Natural killer cell (primary cell): ENCODE measurements around the gene NPHP4. TPM values are rescaled to one million over a fixed set of nuclear protein-coding genes. Genes with fewer than 3 reads are reported as not detected.

ENCODE experiments used
- ATAC-seq, 3 donors: fragments of 150-1000 bp in 2 of 3; fragments of 200-7000 bp in 1 of 3; cut with Tn5 transposase; 1 replicate in 1 of 3; 2 replicates in 2 of 3; pipeline ENCODE4 v1.10.0; 2021; ENCODE audit warnings: mild to moderate bottlenecking in 2 of 3, moderate library complexity in 2 of 3
- DNase-seq, 2 donors: peaks; one replicate each; pipeline versions ENCODE4 v3.0.0 to v3.0.0-alpha.2; 2013 to 2021; ENCODE audit warnings: mixed read lengths in 1 of 2
- H3K27ac ChIP-seq: one replicate; pipeline ENCODE4 v1.5.1; 2013; ENCODE audit warnings: mild to moderate bottlenecking, low read length
- H3K27me3 ChIP-seq: one replicate; pipeline ENCODE4 v1.6.1; 2013; ENCODE audit warnings: low read length; ENCODE audit not compliant: control insufficient read depth, insufficient read depth
- H3K36me3 ChIP-seq: one replicate; pipeline ENCODE4 v1.6.1; 2013; ENCODE audit warnings: low read length; ENCODE audit not compliant: control insufficient read depth, insufficient read depth
- H3K4me1 ChIP-seq: one replicate; pipeline ENCODE4 v1.6.1; 2013; ENCODE audit warnings: low read length; ENCODE audit not compliant: control insufficient read depth, insufficient read depth
- H3K4me3 ChIP-seq: one replicate; pipeline ENCODE4 v1.5.1; 2013; ENCODE audit warnings: low read length
- H3K9me3 ChIP-seq: one replicate; pipeline ENCODE4 v1.6.1; 2013; ENCODE audit warnings: low read length; ENCODE audit not compliant: control insufficient read depth, insufficient read depth
- H3K27ac Mint-ChIP-seq, 2 donors: one replicate each; pipeline ENCODE4 v1.8.0; 2022; ENCODE audit warnings: mild to moderate bottlenecking in 2 of 2, mixed read lengths in 2 of 2, moderate library complexity in 1 of 2
- H3K27me3 Mint-ChIP-seq, 2 donors: one replicate each; pipeline ENCODE4 v1.8.0; 2022; ENCODE audit warnings: low read depth in 2 of 2, mixed read lengths in 2 of 2
- H3K36me3 Mint-ChIP-seq: one replicate; pipeline ENCODE4 v1.8.0; 2022; ENCODE audit warnings: mixed read lengths
- H3K4me1 Mint-ChIP-seq, 2 donors: one replicate each; pipeline ENCODE4 v1.8.0; 2022; ENCODE audit warnings: mixed read lengths in 2 of 2
- H3K4me3 Mint-ChIP-seq: one replicate; pipeline ENCODE4 v1.8.0; 2022; ENCODE audit warnings: mild to moderate bottlenecking, moderate library complexity, mixed read lengths
- H3K9me3 Mint-ChIP-seq, 2 donors: one replicate each; pipeline ENCODE4 v1.8.0; 2022; ENCODE audit warnings: mixed read lengths in 2 of 2
- WGBS: methylation state at CpG from one replicate; pipeline ENCODE4 v1.1.7; 2013; ENCODE audit warnings: missing lambda C conversion rate; ENCODE audit not compliant: insufficient coverage; 5-methylcytosine and 5-hydroxymethylcytosine counted together
- intact Hi-C: fragments of 100-400 bp; cut with micrococcal nuclease; formaldehyde crosslinking; loops from one replicate; pipeline ENCODE4 v1.14.2; 2022
- total RNA-seq, 4 donors: library from RNA; stranded (reverse); fragments of 120-200 nt in 1 of 4; gene quantifications; one replicate each; pipeline versions ENCODE4 v1.2.3 to v1.2.4, GENCODE V29; 2013 to 2022
- TF ChIP-seq, protein P1 (sequence below): fragments of 200-600 bp; IDR thresholded peaks from one replicate; pipeline ENCODE4 v1.8.0; 2022; ENCODE audit warnings: antibody characterized with exemption

Gene NPHP4
- total RNA-seq, 3 donors from 2014 or later (not counting 1 experiment from before 2014, with no cell fraction given) = 6.3 to 14.7 (median 10.1) TPM

DNA sequence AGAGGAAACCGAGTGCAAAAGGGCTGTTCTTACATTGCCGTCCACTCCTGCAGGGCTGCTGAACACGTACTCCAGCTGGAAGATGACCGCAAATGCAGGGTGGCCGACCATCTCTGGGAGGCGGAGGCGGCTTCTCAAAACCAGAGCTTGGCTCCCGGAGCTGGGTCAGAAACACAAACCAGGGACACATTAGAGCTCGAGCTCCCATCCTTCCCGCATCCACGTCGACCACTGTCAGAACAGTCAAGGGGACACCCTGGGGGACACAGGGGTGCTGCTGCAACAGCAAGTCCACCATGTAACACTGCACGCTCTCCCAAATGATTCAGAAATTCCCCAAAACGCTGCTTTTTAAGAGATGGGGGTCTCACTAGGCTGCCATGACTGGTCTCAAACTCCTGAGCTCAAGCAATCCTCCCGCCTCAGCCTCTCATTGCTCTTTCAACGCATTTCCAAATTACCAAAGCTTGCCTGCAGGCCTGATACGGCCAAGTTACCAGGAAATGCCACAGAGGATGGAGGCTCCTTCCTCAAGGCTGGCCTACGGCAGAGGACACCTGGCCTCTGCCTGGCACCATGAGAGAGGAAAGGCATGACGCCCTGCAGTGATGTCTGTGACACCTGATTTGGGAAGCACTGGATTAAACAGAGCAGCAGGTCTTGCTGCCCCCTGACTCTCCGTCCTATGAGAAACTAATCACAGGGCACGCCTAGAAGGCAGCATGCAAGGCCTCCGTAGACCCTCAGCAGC, 45.0 kb downstream of the NPHP4 start:
- no peak overlapping the region for H3K27ac Mint-ChIP-seq
- no peaks in the 10 kb centered on the region for H3K4me1 Mint-ChIP-seq
- no peak for ATAC-seq
- no peaks in the 10 kb centered on the region for H3K9me3 ChIP-seq
- DNase-seq = no peak
- H3K27me3 ChIP-seq = no peaks in the 10 kb centered on the region
- no peak overlapping the region for H3K4me3 Mint-ChIP-seq
- WGBS = 93% methylated on average over 22 of the region's 22 CpGs
- no peaks in the 10 kb centered on the region for H3K4me1 ChIP-seq
- H3K9me3 Mint-ChIP-seq = no peaks in the 10 kb centered on the region
- H3K27ac ChIP-seq = no peak overlapping the region
- H3K4me3 ChIP-seq = no peak overlapping the region
- H3K27me3 Mint-ChIP-seq = no peaks in the 10 kb centered on the region
- H3K36me3 ChIP-seq = peaks cover 2% of the 10 kb centered on the region
- TF ChIP-seq, protein P1, sequence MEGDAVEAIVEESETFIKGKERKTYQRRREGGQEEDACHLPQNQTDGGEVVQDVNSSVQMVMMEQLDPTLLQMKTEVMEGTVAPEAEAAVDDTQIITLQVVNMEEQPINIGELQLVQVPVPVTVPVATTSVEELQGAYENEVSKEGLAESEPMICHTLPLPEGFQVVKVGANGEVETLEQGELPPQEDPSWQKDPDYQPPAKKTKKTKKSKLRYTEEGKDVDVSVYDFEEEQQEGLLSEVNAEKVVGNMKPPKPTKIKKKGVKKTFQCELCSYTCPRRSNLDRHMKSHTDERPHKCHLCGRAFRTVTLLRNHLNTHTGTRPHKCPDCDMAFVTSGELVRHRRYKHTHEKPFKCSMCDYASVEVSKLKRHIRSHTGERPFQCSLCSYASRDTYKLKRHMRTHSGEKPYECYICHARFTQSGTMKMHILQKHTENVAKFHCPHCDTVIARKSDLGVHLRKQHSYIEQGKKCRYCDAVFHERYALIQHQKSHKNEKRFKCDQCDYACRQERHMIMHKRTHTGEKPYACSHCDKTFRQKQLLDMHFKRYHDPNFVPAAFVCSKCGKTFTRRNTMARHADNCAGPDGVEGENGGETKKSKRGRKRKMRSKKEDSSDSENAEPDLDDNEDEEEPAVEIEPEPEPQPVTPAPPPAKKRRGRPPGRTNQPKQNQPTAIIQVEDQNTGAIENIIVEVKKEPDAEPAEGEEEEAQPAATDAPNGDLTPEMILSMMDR = no peak
- no peaks in the 10 kb centered on the region for H3K36me3 Mint-ChIP-seq
- intact Hi-C loops = no loop called here

- intact Hi-C loops = no loop called here
- DNase-seq (no peak), ATAC-seq (no peak)
- no peaks in the 10 kb centered on the region for H3K36me3 Mint-ChIP-seq
- Histone ChIP-seq H3K36me3 (peaks cover 2% of the 10 kb centered on the region), H3K27ac (no peak overlapping the region), H3K9me3 (no peaks in the 10 kb centered on the region), H3K27me3 (no peaks in the 10 kb centered on the region), H3K4me1 (no peaks in the 10 kb centered on the region), H3K4me3 (no peak overlapping the region)
- TF ChIP-seq, protein P1 = no peak
- no peaks in the 10 kb centered on the region for H3K27me3 Mint-ChIP-seq
- H3K27ac Mint-ChIP-seq = no peak overlapping the region
- no peak overlapping the region for H3K4me3 Mint-ChIP-seq
- 99% methylated on average over 14 of the region's 14 CpGs for WGBS
- no peaks in the 10 kb centered on the region for H3K9me3 Mint-ChIP-seq
- no peaks in the 10 kb centered on the region for H3K4me1 Mint-ChIP-seq
Observed at GRCh38 chr1:5945445-5945844, 46.8 kb downstream of the NPHP4 start.

GRCh38 chr1:5944843-5945167, 47.4 kb downstream of the NPHP4 start:
- Histone ChIP-seq H3K36me3 (peaks cover 2% of the 10 kb centered on the region), H3K4me3 (no peak overlapping the region), H3K9me3 (no peaks in the 10 kb centered on the region), H3K4me1 (no peaks in the 10 kb centered on the region), H3K27me3 (no peaks in the 10 kb centered on the region), H3K27ac (no peak overlapping the region)
- Mint-ChIP-seq H3K9me3 (no peaks in the 10 kb centered on the region), H3K4me1 (no peaks in the 10 kb centered on the region), H3K27ac (no peak overlapping the region), H3K36me3 (no peaks in the 10 kb centered on the region), H3K27me3 (no peaks in the 10 kb centered on the region), H3K4me3 (no peak overlapping the region)
- DNase-seq = no peak
- TF ChIP-seq, protein P1 = no peak
- intact Hi-C loops = no loop called here
- WGBS = 96% methylated on average over 12 of the region's 12 CpGs
- ATAC-seq = no peak
